Measurements from ENCODE around the gene EBF3. TPM values are rescaled to one million over a fixed set of nuclear protein-coding genes. Genes with fewer than 3 reads are reported as not detected.

Gene EBF3
- total RNA-seq, 8 experiments from 2014 or later = 0.10 to 112 (median 14.8) TPM

- no peak overlapping the region for H3K4me3 ChIP-seq
- WGBS, 10 experiments = 60 to 87% (median 77%) methylated on average over 1 to 18 of the region's 19 CpGs; no CpG with 5 or more reads in 4 of the 10 experiments
- ATAC-seq (replicated peaks in 6 of 8) = peak in 5 of 8 experiments; percentile 76 to 83 (median 80)
- peak overlapping the region; percentile 5 to 47 for H3K27ac ChIP-seq
- in situ Hi-C loops (cut with MboI; ENCODE audit: low pct_unique_long_range_greater_than_20kb in 2 of 9, low sequenced_read_pairs in 9 of 9, unreplicated experiment in 9 of 9) = no loop called here
- peaks cover 91 to 100% of the 10 kb centered on the region in 2 donors for H3K4me1 ChIP-seq (replicated peaks in 1 of 2)
Observed at GRCh38 chr10:129848696-129849451, 115.2 kb downstream of the EBF3 start.

GRCh38 chr10:129847741-129848483 lies 116.2 kb downstream of the EBF3 start:
- whole genome bisulfite sequencing, 10 experiments = 67 to 100% (median 82%) methylated on average over 1 to 13 of the region's 18 CpGs
- H3K4me1 ChIP-seq (replicated peaks in 1 of 2) = peaks cover 82 to 91% of the 10 kb centered on the region in 2 donors
- no peak overlapping the region for H3K4me3 ChIP-seq
- no peak for ATAC-seq (replicated peaks in 6 of 8)
- in situ Hi-C loops (cut with MboI; ENCODE audit: low pct_unique_long_range_greater_than_20kb in 2 of 9, low sequenced_read_pairs in 9 of 9, unreplicated experiment in 9 of 9) = no loop called here
- peak overlapping the region in 1 of 2 donors; percentile 47 for H3K27ac ChIP-seq

GRCh38 chr10:129846991-129847391 lies 117.1 kb downstream of the EBF3 start:
- in situ Hi-C loops (cut with MboI; ENCODE audit: low pct_unique_long_range_greater_than_20kb in 2 of 9, low sequenced_read_pairs in 9 of 9, unreplicated experiment in 9 of 9) = no loop called here
- WGBS, 10 experiments = 20 to 100% (median 67%) methylated on average over 1 to 7 of the region's 10 CpGs; no CpG with 5 or more reads in 5 of the 10 experiments
- no peak overlapping the region for H3K4me3 ChIP-seq
- ATAC-seq (replicated peaks in 6 of 8) = peak in 2 of 8 experiments; percentile 9 to 16
- peak overlapping the region; percentile 15 to 67 for H3K27ac ChIP-seq
- peaks cover 72 to 82% of the 10 kb centered on the region in 2 donors for H3K4me1 ChIP-seq (replicated peaks in 1 of 2)

GRCh38 chr10:129845111-129845753 lies 118.8 kb downstream of the EBF3 start:
- WGBS, 10 experiments = 2 to 84% (median 53%) methylated on average over 3 to 12 of the region's 12 CpGs
- no peak overlapping the region for H3K27ac ChIP-seq
- H3K4me3 ChIP-seq = no peak overlapping the region
- in situ Hi-C loops (cut with MboI; ENCODE audit: low pct_unique_long_range_greater_than_20kb in 2 of 9, low sequenced_read_pairs in 9 of 9, unreplicated experiment in 9 of 9) = no loop called here
- peaks cover 55 to 64% of the 10 kb centered on the region in 2 donors for H3K4me1 ChIP-seq (replicated peaks in 1 of 2)
- ATAC-seq (replicated peaks in 6 of 8) = peak in 2 of 8 experiments; percentile 43 to 90

GRCh38 chr10:129844216-129844766 lies 119.8 kb downstream of the EBF3 start:
- H3K4me3 ChIP-seq = no peak overlapping the region
- peaks cover 45 to 55% of the 10 kb centered on the region in 2 donors for H3K4me1 ChIP-seq (replicated peaks in 1 of 2)
- ATAC-seq (replicated peaks in 6 of 8) = no peak
- in situ Hi-C loops (cut with MboI; ENCODE audit: low pct_unique_long_range_greater_than_20kb in 2 of 9, low sequenced_read_pairs in 9 of 9, unreplicated experiment in 9 of 9) = no loop called here
- H3K27ac ChIP-seq = no peak overlapping the region
- 0 to 100% (median 72%) methylated on average over 1 to 11 of the region's 12 CpGs for WGBS, 10 experiments

GRCh38 chr10:129843702-129844101 lies 120.4 kb downstream of the EBF3 start:
- in situ Hi-C loops (cut with MboI; ENCODE audit: low pct_unique_long_range_greater_than_20kb in 2 of 9, low sequenced_read_pairs in 9 of 9, unreplicated experiment in 9 of 9) = no loop called here
- no peak overlapping the region for H3K4me3 ChIP-seq
- peaks cover 39 to 49% of the 10 kb centered on the region in 2 donors for H3K4me1 ChIP-seq (replicated peaks in 1 of 2)
- WGBS, 10 experiments = 55 to 96% (median 90%) methylated on average over 2 to 11 of the region's 12 CpGs; no CpG with 5 or more reads in 3 of the 10 experiments
- ATAC-seq (replicated peaks in 6 of 8) = no peak
- H3K27ac ChIP-seq = no peak overlapping the region

GRCh38 chr10:129843131-129843541 lies 120.9 kb downstream of the EBF3 start:
- no peak for ATAC-seq (replicated peaks in 6 of 8)
- WGBS, 10 experiments = 17 to 100% (median 91%) methylated on average over 1 to 11 of the region's 22 CpGs; no CpG with 5 or more reads in 4 of the 10 experiments
- in situ Hi-C loops (cut with MboI; ENCODE audit: low pct_unique_long_range_greater_than_20kb in 2 of 9, low sequenced_read_pairs in 9 of 9, unreplicated experiment in 9 of 9) = no loop called here
- H3K27ac ChIP-seq = no peak overlapping the region
- peaks cover 34 to 43% of the 10 kb centered on the region in 2 donors for H3K4me1 ChIP-seq (replicated peaks in 1 of 2)
- H3K4me3 ChIP-seq = no peak overlapping the region

- Histone ChIP-seq H3K4me3 (no peak overlapping the region), H3K27ac (no peak overlapping the region), H3K4me1 (replicated peaks in 1 of 2) (peaks cover 25 to 32% of the 10 kb centered on the region in 2 donors)
- in situ Hi-C loops (cut with MboI; ENCODE audit: low pct_unique_long_range_greater_than_20kb in 2 of 9, low sequenced_read_pairs in 9 of 9, unreplicated experiment in 9 of 9) = no loop called here
- no peak for ATAC-seq (replicated peaks in 6 of 8)
- 88 to 100% (median 97%) methylated on average over 1 to 11 of the region's 21 CpGs; no CpG with 5 or more reads in 4 of the 10 experiments for WGBS, 10 experiments
Observed at GRCh38 chr10:129842031-129842430, 122.0 kb downstream of the EBF3 start.

GRCh38 chr10:129841590-129841989 lies 122.5 kb downstream of the EBF3 start:
- Histone ChIP-seq H3K4me3 (no peak overlapping the region), H3K27ac (no peak overlapping the region), H3K4me1 (replicated peaks in 1 of 2) (peaks cover 20 to 28% of the 10 kb centered on the region in 2 donors)
- ATAC-seq (replicated peaks in 6 of 8) = no peak
- in situ Hi-C loops (cut with MboI; ENCODE audit: low pct_unique_long_range_greater_than_20kb in 2 of 9, low sequenced_read_pairs in 9 of 9, unreplicated experiment in 9 of 9) = no loop called here
- 25 to 100% (median 86%) methylated on average over 2 to 5 of the region's 9 CpGs; no CpG with 5 or more reads in 5 of the 10 experiments for WGBS, 10 experiments

- Histone ChIP-seq H3K4me3 (no peak overlapping the region), H3K4me1 (replicated peaks in 1 of 2) (peaks cover 15 to 22% of the 10 kb centered on the region in 2 donors), H3K27ac (no peak overlapping the region)
- 82 to 100% (median 96%) methylated on average over 1 to 14 of the region's 16 CpGs; no CpG with 5 or more reads in 3 of the 10 experiments for WGBS, 10 experiments
- in situ Hi-C loops (cut with MboI; ENCODE audit: low pct_unique_long_range_greater_than_20kb in 2 of 9, low sequenced_read_pairs in 9 of 9, unreplicated experiment in 9 of 9) = no loop called here
- ATAC-seq (replicated peaks in 6 of 8) = no peak
Observed at GRCh38 chr10:129841071-129841470, 123.0 kb downstream of the EBF3 start.

- Histone ChIP-seq H3K27ac (no peak overlapping the region), H3K4me3 (no peak overlapping the region), H3K4me1 (replicated peaks in 1 of 2) (peaks cover 13 to 14% of the 10 kb centered on the region in 2 donors)
- 80 to 100% (median 97%) methylated on average over 1 to 26 of the region's 29 CpGs; no CpG with 5 or more reads in 4 of the 10 experiments for WGBS, 10 experiments
- ATAC-seq (replicated peaks in 6 of 8) = no peak
- in situ Hi-C loops (cut with MboI; ENCODE audit: low pct_unique_long_range_greater_than_20kb in 2 of 9, low sequenced_read_pairs in 9 of 9, unreplicated experiment in 9 of 9) = no loop called here
Observed at GRCh38 chr10:129840196-129840590, 123.9 kb downstream of the EBF3 start.

GRCh38 chr10:129839285-129840195 lies 124.5 kb downstream of the EBF3 start:
- Histone ChIP-seq H3K4me1 (replicated peaks in 1 of 2) (peaks cover 7 to 12% of the 10 kb centered on the region in 2 donors), H3K27ac (no peak overlapping the region), H3K4me3 (no peak overlapping the region)
- no peak for ATAC-seq (replicated peaks in 6 of 8)
- 40 to 100% (median 92%) methylated on average over 1 to 7 of the region's 27 CpGs; no CpG with 5 or more reads in 3 of the 10 experiments for WGBS, 10 experiments
- in situ Hi-C loops (cut with MboI; ENCODE audit: low pct_unique_long_range_greater_than_20kb in 2 of 9, low sequenced_read_pairs in 9 of 9, unreplicated experiment in 9 of 9) = no loop called here

Data from motor neuron (in vitro differentiated cells).